Loucy (cell line): Measurements from ENCODE around the gene EPSTI1.
A peak's percentile ranks its signal among the peaks of the same experiment; 100 is the strongest.

Source experiments
- H2AFZ ChIP-seq: fragments of 200-600 bp; sonication (generic); 2 replicates; pipeline ENCODE4 v1.6.0; 2016; ENCODE audit warnings: antibody characterized with exemption, mild to moderate bottlenecking, low read length, moderate library complexity
- H3F3A ChIP-seq: fragments of 200-600 bp; 2 replicates; pipeline ENCODE4 v1.6.0; 2016; ENCODE audit warnings: antibody characterized with exemption, low read depth, mild to moderate bottlenecking
- H3K27me3 ChIP-seq: fragments of 200-600 bp; sonication (generic); 2 replicates; pipeline ENCODE4 v1.6.1; 2014; ENCODE audit warnings: low read length, mild to moderate bottlenecking; ENCODE audit not compliant: insufficient read depth, poor library complexity, severe bottlenecking
- H3K36me3 ChIP-seq: fragments of 200-600 bp; sonication (generic); 2 replicates; pipeline ENCODE4 v1.6.1; 2016; ENCODE audit warnings: low read length; ENCODE audit not compliant: insufficient read depth
- H3K4me1 ChIP-seq: fragments of 200-600 bp; sonication (generic); 2 replicates; pipeline ENCODE4 v1.5.1; 2014; ENCODE audit warnings: low read length, mild to moderate bottlenecking; ENCODE audit not compliant: insufficient read depth, poor library complexity, severe bottlenecking
- H3K4me2 ChIP-seq: fragments of 200-600 bp; sonication (generic); 2 replicates; pipeline ENCODE4 v1.6.0; 2014; ENCODE audit warnings: antibody characterized with exemption, low read length, low read depth, mild to moderate bottlenecking; ENCODE audit not compliant: poor library complexity, severe bottlenecking
- H3K4me3 ChIP-seq: fragments of 200-600 bp; sonication (generic); 2 replicates; pipeline ENCODE4 v1.5.1; 2014; ENCODE audit warnings: low read length, mild to moderate bottlenecking, mixed read lengths; ENCODE audit not compliant: poor library complexity, severe bottlenecking
- H3K79me2 ChIP-seq: fragments of 200-600 bp; sonication (generic); 2 replicates; pipeline ENCODE4 v1.6.1; 2014; ENCODE audit warnings: low read length; ENCODE audit not compliant: insufficient read depth
- H3K9ac ChIP-seq: fragments of 200-600 bp; sonication (generic); 2 replicates; pipeline ENCODE4 v1.6.0; 2014; ENCODE audit warnings: mild to moderate bottlenecking, low read depth, low read length, moderate library complexity; ENCODE audit not compliant: poor library complexity, severe bottlenecking
- H3K9me2 ChIP-seq: fragments of 200-600 bp; sonication (generic); replicated peaks from 2 replicates; pipeline ENCODE4 v1.6.1; 2016; ENCODE audit warnings: low read depth, low read length, mixed read lengths
- H3K9me3 ChIP-seq: fragments of 200-600 bp; sonication (generic); 2 replicates; pipeline ENCODE4 v1.6.1; 2014; ENCODE audit warnings: mild to moderate bottlenecking, antibody characterized with exemption, low read length, low read depth; ENCODE audit not compliant: insufficient read depth
- H4K20me1 ChIP-seq: fragments of 200-600 bp; sonication (generic); 2 replicates; pipeline ENCODE4 v1.6.0; 2014; ENCODE audit warnings: antibody characterized with exemption, low read length, mild to moderate bottlenecking; ENCODE audit not compliant: insufficient read depth, poor library complexity, severe bottlenecking
- CTCF ChIP-seq: fragments of 200-600 bp; sonication (generic); conservative IDR thresholded peaks from 2 replicates; pipeline ENCODE4 v1.5.1; 2014; ENCODE audit warnings: mild to moderate bottlenecking, antibody characterized with exemption, low read length
- EZH2phosphoT487 ChIP-seq: fragments of 200-600 bp; IDR thresholded peaks from 2 replicates; pipeline ENCODE4 v1.6.1; 2018; ENCODE audit warnings: antibody characterized with exemption, mild to moderate bottlenecking, moderate library complexity, borderline replicate concordance

Gene EPSTI1

GRCh38 chr13:42891591-42891990, 100.5 kb downstream of the EPSTI1 start:
- no peak overlapping the region for H3K4me2 ChIP-seq
- no peak overlapping the region for H3K4me3 ChIP-seq
- H3K27me3 ChIP-seq = no peaks in the 10 kb centered on the region
- no peaks in the 10 kb centered on the region for H3K79me2 ChIP-seq
- H3K9ac ChIP-seq = no peak overlapping the region
- no peaks in the 10 kb centered on the region for H3K9me2 ChIP-seq
- H3K36me3 ChIP-seq = no peaks in the 10 kb centered on the region
- TF ChIP-seq EZH2phosphoT487 (no peak), CTCF (no peak)
- H3F3A ChIP-seq = no peaks in the 10 kb centered on the region
- no peak overlapping the region for H2AFZ ChIP-seq
- H3K9me3 ChIP-seq = no peaks in the 10 kb centered on the region
- no peaks in the 10 kb centered on the region for H3K4me1 ChIP-seq
- no peaks in the 10 kb centered on the region for H4K20me1 ChIP-seq

GRCh38 chr13:42885325-42885724, 106.7 kb downstream of the EPSTI1 start:
- Histone ChIP-seq H3K9me3 (no peaks in the 10 kb centered on the region), H3K4me2 (no peak overlapping the region), H2AFZ (no peak overlapping the region), H3F3A (no peaks in the 10 kb centered on the region), H3K9ac (no peak overlapping the region), H3K36me3 (no peaks in the 10 kb centered on the region), H3K27me3 (no peaks in the 10 kb centered on the region), H3K4me3 (no peak overlapping the region), H3K79me2 (no peaks in the 10 kb centered on the region), H3K9me2 (no peaks in the 10 kb centered on the region), H4K20me1 (no peaks in the 10 kb centered on the region), H3K4me1 (peaks cover 9% of the 10 kb centered on the region)
- TF ChIP-seq EZH2phosphoT487 = no peak
- no peak for TF ChIP-seq CTCF

- peaks cover 9% of the 10 kb centered on the region for H3K4me1 ChIP-seq
- peak overlapping the region; percentile 68; the same call in 1 of the 2 replicates for H2AFZ ChIP-seq
- no peaks in the 10 kb centered on the region for H3K79me2 ChIP-seq
- H3K27me3 ChIP-seq = no peaks in the 10 kb centered on the region
- no peaks in the 10 kb centered on the region for H3K9me3 ChIP-seq
- H3K36me3 ChIP-seq = no peaks in the 10 kb centered on the region
- no peaks in the 10 kb centered on the region for H3F3A ChIP-seq
- H3K4me2 ChIP-seq = peak overlapping the region; percentile 27
- TF ChIP-seq CTCF (peak; percentile 29; the same call in 1 of the 2 replicates), EZH2phosphoT487 (no peak)
- H3K4me3 ChIP-seq = no peak overlapping the region
- H3K9me2 ChIP-seq = no peaks in the 10 kb centered on the region
- H3K9ac ChIP-seq = no peak overlapping the region
- no peaks in the 10 kb centered on the region for H4K20me1 ChIP-seq
Measured at GRCh38 chr13:42883771-42884467, 108.1 kb downstream of the EPSTI1 start.
